Astrocyte of the spinal cord (primary cell): ENCODE data around the gene PIEZO1.
"Not testable (repeated sequence)": the region's sequence is repeated elsewhere in the genome, so short reads cannot be mapped to it uniquely, and the experiment has no call there.

Source experiments
- DNase-seq: peaks from one replicate; pipeline ENCODE4 v3.0.0; 2011; ENCODE audit warnings: low read depth, low spot score
- H3K4me3 ChIP-seq: 2 replicates; pipeline ENCODE4 v1.5.1; 2011; ENCODE audit warnings: low read depth, mild to moderate bottlenecking, low read length, moderate library complexity
- in situ Hi-C: cut with HindIII; loops from 2 replicates; pipeline ENCODE4 v1.10.0; 2017; ENCODE audit warnings: low sequenced_read_pairs
- TF ChIP-seq, protein P1 (sequence below): IDR thresholded peaks from 2 replicates; pipeline ENCODE4 v1.5.1; 2012; ENCODE audit warnings: low read depth, mild to moderate bottlenecking, low read length, inconsistent platforms

PIEZO1 gene

DNA sequence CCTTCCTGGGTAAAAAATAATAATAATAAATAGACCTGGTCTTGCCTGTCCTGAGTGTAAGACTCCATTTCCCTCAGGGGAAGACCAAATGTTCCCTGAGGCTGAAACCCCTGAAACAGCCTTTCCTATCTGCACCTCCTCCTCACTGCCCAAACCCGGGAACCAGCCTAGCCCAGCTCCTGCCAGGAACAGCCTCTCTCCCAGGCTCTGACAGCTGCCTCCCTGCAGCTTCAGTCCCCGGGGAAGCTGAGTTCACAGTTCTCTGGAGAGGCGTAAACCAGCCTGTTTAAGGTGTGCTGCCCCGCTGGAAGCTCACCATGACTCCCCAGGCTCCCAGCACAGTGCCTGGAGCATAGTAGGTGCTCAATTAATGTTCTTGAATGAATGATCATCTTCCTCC, 11.3 kb upstream of the PIEZO1 start:
- TF ChIP-seq, protein P1, sequence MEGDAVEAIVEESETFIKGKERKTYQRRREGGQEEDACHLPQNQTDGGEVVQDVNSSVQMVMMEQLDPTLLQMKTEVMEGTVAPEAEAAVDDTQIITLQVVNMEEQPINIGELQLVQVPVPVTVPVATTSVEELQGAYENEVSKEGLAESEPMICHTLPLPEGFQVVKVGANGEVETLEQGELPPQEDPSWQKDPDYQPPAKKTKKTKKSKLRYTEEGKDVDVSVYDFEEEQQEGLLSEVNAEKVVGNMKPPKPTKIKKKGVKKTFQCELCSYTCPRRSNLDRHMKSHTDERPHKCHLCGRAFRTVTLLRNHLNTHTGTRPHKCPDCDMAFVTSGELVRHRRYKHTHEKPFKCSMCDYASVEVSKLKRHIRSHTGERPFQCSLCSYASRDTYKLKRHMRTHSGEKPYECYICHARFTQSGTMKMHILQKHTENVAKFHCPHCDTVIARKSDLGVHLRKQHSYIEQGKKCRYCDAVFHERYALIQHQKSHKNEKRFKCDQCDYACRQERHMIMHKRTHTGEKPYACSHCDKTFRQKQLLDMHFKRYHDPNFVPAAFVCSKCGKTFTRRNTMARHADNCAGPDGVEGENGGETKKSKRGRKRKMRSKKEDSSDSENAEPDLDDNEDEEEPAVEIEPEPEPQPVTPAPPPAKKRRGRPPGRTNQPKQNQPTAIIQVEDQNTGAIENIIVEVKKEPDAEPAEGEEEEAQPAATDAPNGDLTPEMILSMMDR: no peak
- in situ Hi-C loops: no loop called here
- DNase-seq: no peak
- no peak overlapping the region for H3K4me3 ChIP-seq

DNA sequence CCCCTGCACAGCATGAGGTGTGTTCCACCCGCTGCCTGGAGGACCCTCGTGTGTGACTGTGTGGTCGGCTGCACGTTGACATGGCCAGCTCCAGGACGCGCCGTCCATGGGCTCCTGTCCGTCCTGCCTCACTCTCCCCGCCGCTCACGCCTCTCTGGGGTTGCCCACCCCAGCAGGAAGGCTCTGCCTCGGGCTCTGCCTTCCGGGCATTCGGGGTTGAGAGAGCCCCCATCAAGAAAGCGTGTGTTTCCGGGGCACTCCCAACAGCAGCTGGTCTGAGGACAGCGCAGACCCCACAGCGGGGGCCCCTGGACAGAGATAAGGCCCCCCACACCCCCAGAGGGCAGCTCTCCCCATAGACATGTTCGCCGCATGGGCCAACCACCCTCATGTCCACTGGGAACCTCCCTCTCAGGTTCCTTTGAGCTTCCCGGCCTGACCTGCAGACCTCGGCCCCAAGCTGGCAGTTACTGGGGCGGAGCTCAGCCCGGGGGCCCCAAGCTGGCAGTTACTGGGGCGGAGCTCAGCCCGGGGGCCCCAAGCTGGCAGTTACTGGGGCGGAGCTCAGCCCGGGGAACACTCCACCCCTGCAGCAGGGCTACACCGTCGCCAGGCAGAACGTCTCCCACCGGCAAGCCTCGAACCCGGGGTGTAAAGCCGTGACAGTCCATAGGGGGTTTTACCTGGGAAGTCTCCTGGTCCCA, 8.4 kb upstream of the PIEZO1 start:
- no peak overlapping the region for H3K4me3 ChIP-seq
- TF ChIP-seq, protein P1: no peak
- in situ Hi-C loops: no loop called here
- DNase-seq: no peak

DNA sequence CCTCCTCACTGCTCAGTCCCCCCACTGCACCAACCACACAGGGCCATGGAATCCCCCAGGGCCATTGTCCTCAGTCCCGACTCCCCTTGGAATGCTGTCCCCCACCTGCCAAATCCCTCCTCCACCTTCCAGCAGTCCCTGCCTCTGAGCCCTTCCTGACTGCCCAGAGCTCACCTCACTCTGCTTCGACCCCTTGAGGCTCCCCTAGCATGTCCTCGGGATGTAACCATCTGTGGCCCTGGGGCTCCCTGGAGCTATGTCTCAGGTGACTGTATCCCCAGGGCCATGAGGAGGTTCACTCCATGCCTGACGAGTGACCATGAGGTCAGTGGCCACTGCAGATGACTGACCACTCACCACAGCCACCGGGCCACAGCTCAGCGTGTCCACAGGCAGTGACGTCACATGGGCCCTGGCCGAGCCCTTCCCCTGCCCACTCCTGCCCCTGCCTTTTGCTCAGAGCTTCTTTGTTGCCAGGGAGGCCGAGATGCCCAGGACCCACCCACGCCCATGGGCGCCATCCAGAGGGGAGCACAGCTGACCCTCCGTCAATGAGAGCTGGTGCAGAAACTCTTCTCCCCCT, 7.7 kb upstream of the PIEZO1 start:
- TF ChIP-seq, protein P1: no peak
- in situ Hi-C loops: no loop called here
- no peak overlapping the region for H3K4me3 ChIP-seq
- no peak for DNase-seq

DNA sequence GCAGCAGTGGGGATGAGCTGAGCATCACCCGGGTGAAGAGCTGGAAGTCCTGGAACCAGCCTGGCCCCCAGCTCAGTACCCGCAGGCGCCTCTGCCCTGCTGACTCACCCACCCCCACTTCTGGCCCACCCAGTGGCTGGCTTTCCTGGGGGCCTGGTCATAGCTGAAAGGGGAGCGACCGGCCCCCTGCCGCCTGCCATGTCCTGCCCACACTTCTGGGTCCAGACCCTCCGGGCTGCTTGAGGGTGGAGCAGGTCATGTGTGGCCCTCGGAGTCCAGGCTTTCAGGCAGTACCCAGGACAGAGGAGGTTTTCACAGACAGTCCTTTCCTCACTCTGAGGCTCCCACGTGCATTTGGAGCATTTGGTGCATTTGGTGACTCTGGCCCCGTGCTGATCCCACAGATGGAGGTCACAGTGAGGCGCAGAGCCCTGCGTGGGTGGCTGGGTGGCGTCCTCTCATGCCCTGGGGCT, 7.1 kb upstream of the PIEZO1 start:
- no peak for DNase-seq
- no peak overlapping the region for H3K4me3 ChIP-seq
- in situ Hi-C loops: no loop called here
- TF ChIP-seq, protein P1: no peak

DNA sequence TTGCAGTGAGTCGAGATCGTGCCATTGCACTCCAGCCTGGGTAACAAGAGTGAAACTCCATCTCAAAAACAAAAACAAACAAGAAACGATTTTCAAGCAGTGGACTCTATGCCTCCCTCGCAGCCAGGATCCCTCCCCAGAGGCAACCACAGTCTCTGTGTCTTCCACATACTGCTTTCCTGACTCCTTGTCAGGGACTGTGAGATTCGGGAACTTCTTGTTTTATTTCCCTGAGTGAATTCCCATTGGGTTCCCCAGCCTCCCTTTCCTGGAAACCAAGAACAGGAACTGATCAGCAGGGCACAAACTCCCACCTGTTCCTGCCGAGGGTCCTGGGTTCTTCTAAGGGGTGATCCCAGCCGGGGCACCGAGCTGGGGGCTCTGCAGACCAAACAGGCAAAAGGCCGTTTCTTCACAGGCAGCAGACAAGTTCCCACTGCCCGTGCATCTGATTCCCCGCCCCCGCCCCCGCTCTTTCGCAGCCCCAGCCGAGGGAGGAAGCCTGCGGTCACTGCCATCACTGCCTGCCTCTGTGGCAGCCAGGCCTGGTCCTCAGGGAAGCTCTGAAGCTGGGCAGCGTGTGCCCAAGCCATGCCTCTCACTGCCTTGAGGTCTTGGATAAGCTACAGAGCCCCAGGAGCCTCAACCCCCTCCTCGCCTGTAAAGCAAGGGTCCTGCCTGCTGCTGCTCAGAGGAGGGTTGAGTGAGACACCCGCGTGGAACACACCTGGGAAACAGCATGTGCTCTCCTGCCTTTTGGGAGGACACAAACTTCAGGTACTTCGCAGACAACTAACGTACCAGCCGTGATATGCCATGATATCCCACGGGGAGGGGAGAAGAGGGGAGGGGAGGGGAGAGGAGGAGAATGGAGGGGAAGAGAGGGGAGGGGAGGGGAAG, 5.5 kb upstream of the PIEZO1 start:
- in situ Hi-C loops: no loop called here
- TF ChIP-seq, protein P1: no peak
- no peak for DNase-seq
- no peak overlapping the region for H3K4me3 ChIP-seq

DNA sequence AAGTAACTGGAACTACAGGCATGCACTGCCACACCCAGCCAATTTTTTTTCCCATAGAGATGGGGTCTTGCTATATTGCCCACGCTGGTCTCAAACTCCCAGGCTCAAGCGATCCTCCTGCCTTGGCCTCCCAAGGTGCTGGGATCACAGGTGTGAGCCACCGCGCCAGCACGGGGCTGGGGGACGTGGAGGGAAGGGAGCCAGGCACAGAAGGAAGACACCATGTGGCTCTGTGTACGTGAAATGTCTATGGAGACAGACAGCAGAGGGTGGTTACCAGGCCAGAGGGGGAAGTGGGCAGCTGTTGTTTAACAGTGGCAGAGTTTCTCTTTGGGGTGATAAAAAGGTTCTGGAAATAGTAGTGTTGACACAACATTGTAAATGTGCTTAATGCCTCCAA, 4.6 kb upstream of the PIEZO1 start:
- DNase-seq: no peak
- in situ Hi-C loops: no loop called here
- TF ChIP-seq, protein P1: no peak
- H3K4me3 ChIP-seq: no peak overlapping the region

DNA sequence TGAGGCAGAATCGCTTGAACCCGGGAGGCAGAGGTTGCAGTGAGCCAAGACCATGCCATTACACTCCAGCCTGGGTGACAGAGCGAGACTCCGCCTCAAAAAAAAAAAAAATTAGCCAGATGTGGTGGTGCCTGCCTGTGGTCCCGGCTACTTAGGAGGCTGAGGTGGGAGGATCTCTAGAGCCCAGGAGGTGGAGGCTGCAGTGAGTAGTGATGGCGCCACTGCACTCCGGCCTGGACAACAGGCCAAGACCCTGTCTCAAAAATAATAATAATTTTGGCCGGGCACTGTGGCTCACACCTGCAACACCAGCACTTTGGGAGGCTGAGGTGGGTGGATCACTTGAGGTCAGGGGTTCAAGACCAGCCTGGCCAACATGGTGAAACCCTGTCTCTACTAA, 3.7 kb upstream of the PIEZO1 start:
- in situ Hi-C loops, DNase-seq, H3K4me3 ChIP-seq: not testable (repeated sequence)
